SK-N-MC (cell line): ENCODE results near the gene ANXA6.

ENCODE experiments used
- EZH2 ChIP-seq: fragments of 200-600 bp; sonication (generic); IDR thresholded peaks from one replicate; pipeline ENCODE4 v1.6.1; 2017; ENCODE audit warnings: antibody characterized with exemption
- FOXP2 ChIP-seq: optimal IDR thresholded peaks from 2 replicates; pipeline ENCODE3; 2011; ENCODE audit warnings: mild to moderate bottlenecking, moderate library complexity; ENCODE audit not compliant: insufficient read depth; ENCODE audit errors: extremely low read length, control extremely low read depth
- POLR2AphosphoS5 ChIP-seq: IDR thresholded peaks from 2 replicates; pipeline ENCODE4 v1.6.1; 2012; ENCODE audit warnings: mild to moderate bottlenecking, low read depth, low read length, borderline replicate concordance

- TF ChIP-seq EZH2 (no peak), POLR2AphosphoS5 (no peak), FOXP2 (no peak)
Measured at GRCh38 chr5:151138114-151138513, 19.5 kb downstream of the ANXA6 start.
